ENCODE measurements around the gene EXOC1.

DNA sequence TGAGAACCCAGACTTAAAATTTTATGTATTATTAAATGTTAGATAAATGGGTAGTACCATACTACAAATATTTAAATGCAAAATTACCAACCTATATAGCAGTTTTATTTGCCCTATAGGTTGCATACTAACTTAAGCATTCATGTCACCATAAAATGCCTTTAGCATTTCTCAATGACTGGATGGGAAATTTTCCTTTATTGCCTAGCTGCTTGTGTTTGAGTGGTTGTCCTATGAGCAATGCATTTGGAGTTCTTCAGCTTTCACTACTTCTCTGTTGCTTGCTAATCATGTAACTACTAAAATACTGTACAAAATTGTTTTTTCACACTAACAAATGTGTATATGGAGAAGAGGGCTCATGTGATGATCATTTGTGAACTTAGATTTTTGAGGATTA is 51.1 kb downstream of the EXOC1 start:
- no peak for TF ChIP-seq CTCF (IDR thresholded peaks at IDR 0.05)
- no peak for TF ChIP-seq POLR2A (IDR thresholded peaks at IDR 0.05)
